HepG2 (cell line): ENCODE data around the gene CHRNB1. TPM values are rescaled to one million over a fixed set of nuclear protein-coding genes. Genes with fewer than 3 reads are reported as not detected.

Experiments used
- ARNT ChIP-seq: fragments of 450-650 bp; IDR thresholded peaks from 2 replicates; pipeline ENCODE4 v1.6.1; 2017
- FLYWCH1 ChIP-seq: sonication (generic); formaldehyde crosslinking; IDR thresholded peaks from 2 replicates; pipeline ENCODE4 v1.8.1; 2023; ENCODE audit warnings: mild to moderate bottlenecking, missing genetic modification reagents
- HES4 ChIP-seq: sonication (generic); formaldehyde crosslinking; IDR thresholded peaks from 2 replicates; pipeline ENCODE4 v1.9.0; 2021; ENCODE audit warnings: mild to moderate bottlenecking, missing genetic modification reagents, borderline replicate concordance
- IRX3 ChIP-seq: sonication (generic); formaldehyde crosslinking; IDR thresholded peaks from 2 replicates; pipeline ENCODE4 v1.8.1; 2023; ENCODE audit warnings: mild to moderate bottlenecking, low read depth, missing genetic modification reagents, borderline replicate concordance
- KDM1A ChIP-seq: IDR thresholded peaks from 2 replicates; pipeline ENCODE4 v1.6.1; 2016; ENCODE audit warnings: missing compliant biosample characterization
- NFKB2 ChIP-seq: sonication (generic); formaldehyde crosslinking; IDR thresholded peaks from 2 replicates; pipeline ENCODE4 v1.4.0; 2020; ENCODE audit warnings: missing genetic modification reagents, borderline replicate concordance
- NONO ChIP-seq, 2 experiments: fragments of 450-650 bp in 1 of 2; sonication (generic) in 1 of 2; formaldehyde crosslinking in 1 of 2; IDR thresholded peaks in 1 of 2; conservative IDR thresholded peaks in 1 of 2; 2 replicates each; pipeline versions ENCODE4 v1.6.1 to v1.8.0; 2017 to 2022; ENCODE audit warnings: mild to moderate bottlenecking in 1 of 2, missing genetic modification reagents in 1 of 2, moderate library complexity in 1 of 2
- SETDB1 ChIP-seq: sonication (generic); formaldehyde crosslinking; IDR thresholded peaks from 2 replicates; pipeline ENCODE4 v1.5.1; 2020; ENCODE audit warnings: missing genetic modification reagents, mild to moderate bottlenecking, borderline replicate concordance
- SOX6 ChIP-seq, 2 experiments: fragments of 450-650 bp in 1 of 2; sonication (generic) in 1 of 2; formaldehyde crosslinking in 1 of 2; IDR thresholded peaks; 2 replicates each; pipeline versions ENCODE4 v1.4.0 to v1.6.1; 2017 to 2020; ENCODE audit warnings: antibody characterized with exemption in 1 of 2, mild to moderate bottlenecking in 1 of 2, missing genetic modification reagents in 1 of 2
- TMF1 ChIP-seq: sonication (generic); formaldehyde crosslinking; IDR thresholded peaks from 2 replicates; pipeline ENCODE4 v1.8.1; 2022; ENCODE audit warnings: low read depth, missing genetic modification reagents
- TRIM22 ChIP-seq: fragments of 450-650 bp; IDR thresholded peaks from 2 replicates; pipeline ENCODE4 v1.6.1; 2017
- YEATS2 ChIP-seq: sonication (generic); formaldehyde crosslinking; IDR thresholded peaks from 2 replicates; pipeline ENCODE4 v1.4.0; 2020; ENCODE audit warnings: missing genetic modification reagents, borderline replicate concordance
- ZFP91 ChIP-seq: sonication (generic); formaldehyde crosslinking; IDR thresholded peaks from 2 replicates; pipeline ENCODE4 v1.9.0; 2022; ENCODE audit warnings: missing genetic modification reagents, mild to moderate bottlenecking, borderline replicate concordance
- ZNF281 ChIP-seq: sonication (generic); formaldehyde crosslinking; IDR thresholded peaks from 2 replicates; pipeline ENCODE4 v1.4.0; 2020; ENCODE audit warnings: missing genetic modification reagents, borderline replicate concordance
- ZNF574 ChIP-seq: sonication (generic); formaldehyde crosslinking; IDR thresholded peaks from 2 replicates; pipeline ENCODE4 v1.4.0; 2020; ENCODE audit warnings: missing genetic modification reagents
- ZNF589 ChIP-seq: sonication (generic); formaldehyde crosslinking; conservative IDR thresholded peaks from 2 replicates; pipeline ENCODE4 v1.8.0; 2022; ENCODE audit warnings: mild to moderate bottlenecking, moderate library complexity, missing genetic modification reagents
- polyA plus RNA-seq, 8 experiments: library from polyadenylated mRNA; depleted of rRNA in 3 of 8; stranded (reverse) in 7 of 8; unstranded in 1 of 8; fragments of >200 nt; fragmentation: Illumina TruSeq in 4 of 8; extraction: Trizol in 4 of 8; gene quantifications; 2 replicates each; pipeline versions ENCODE4 v1.2.1 to v1.2.3, GENCODE V29; 2011 to 2016; ENCODE audit warnings: low read depth in 4 of 8, missing spikeins in 1 of 8, mixed read lengths in 1 of 8; ENCODE audit not compliant: insufficient read depth in 1 of 8
- total RNA-seq, 5 experiments: library from RNA; depleted of rRNA; stranded (reverse); fragments of >200 nt; fragmentation: Illumina TruSeq; extraction: Trizol; gene quantifications; 2 replicates each; pipeline ENCODE4 v1.2.3, GENCODE V29; 2016; ENCODE audit warnings: low read depth in 1 of 5
- TF ChIP-seq, protein P1 (sequence below): sonication (generic); formaldehyde crosslinking; IDR thresholded peaks from 2 replicates; pipeline ENCODE4 v1.5.0; 2020; ENCODE audit warnings: missing genetic modification reagents

Gene CHRNB1
- total and polyA plus RNA-seq, 2 of the 13 experiments (the other 11 are each of a cell fraction or from before 2014, with no cell fraction given) = 5.4 to 33.7 TPM

GRCh38 chr17:7478276-7479212 is 33.7 kb downstream of the CHRNB1 start (continued):
- TF ChIP-seq IRX3 (CRISPR knock-in tag) = 0 out of 2 replicates have a peak, but pooled peaks have one; percentile 18
- TF ChIP-seq ZNF589 (CRISPR knock-in tag) = 0 out of 2 replicates have a peak, but pooled peaks have one; percentile 39
- TF ChIP-seq HES4 (CRISPR knock-in tag) = no peak
- TF ChIP-seq NFKB2 (CRISPR knock-in tag) = no peak
- no peak for TF ChIP-seq NONO (IDR thresholded peaks at IDR 0.05)
- peak; percentile 74 for TF ChIP-seq NONO (CRISPR knock-in tag; conservative IDR thresholded peaks at IDR 0.05)
- no peak for TF ChIP-seq YEATS2 (CRISPR knock-in tag)
- 0 out of 2 replicates have a peak, but pooled peaks have one; percentile 52 for TF ChIP-seq FLYWCH1 (CRISPR knock-in tag)
- TF ChIP-seq ZNF574 (CRISPR knock-in tag) = 0 out of 2 replicates have a peak, but pooled peaks have one; percentile 24
- TF ChIP-seq ZFP91 (CRISPR knock-in tag) = no peak
- TF ChIP-seq SOX6 (IDR thresholded peaks at IDR 0.05) = no peak
- TF ChIP-seq SOX6 (CRISPR knock-in tag; IDR thresholded peaks at IDR 0.05) = 0 out of 2 replicates have a peak, but pooled peaks have one; percentile 15
- TF ChIP-seq ZNF281 = peak; percentile 82
- no peak for TF ChIP-seq ARNT
- TF ChIP-seq, protein P1, sequence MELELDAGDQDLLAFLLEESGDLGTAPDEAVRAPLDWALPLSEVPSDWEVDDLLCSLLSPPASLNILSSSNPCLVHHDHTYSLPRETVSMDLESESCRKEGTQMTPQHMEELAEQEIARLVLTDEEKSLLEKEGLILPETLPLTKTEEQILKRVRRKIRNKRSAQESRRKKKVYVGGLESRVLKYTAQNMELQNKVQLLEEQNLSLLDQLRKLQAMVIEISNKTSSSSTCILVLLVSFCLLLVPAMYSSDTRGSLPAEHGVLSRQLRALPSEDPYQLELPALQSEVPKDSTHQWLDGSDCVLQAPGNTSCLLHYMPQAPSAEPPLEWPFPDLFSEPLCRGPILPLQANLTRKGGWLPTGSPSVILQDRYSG (CRISPR knock-in tag) = no peak
- TF ChIP-seq KDM1A (CRISPR knock-in tag) = no peak
- no peak for TF ChIP-seq TRIM22
- TF ChIP-seq TMF1 (CRISPR knock-in tag) = peak; percentile 24; the same call in 1 of the 2 replicates
- no peak for TF ChIP-seq SETDB1 (CRISPR knock-in tag)
